HEK293T (cell line): ENCODE results near the gene LYSMD2.
"Not testable (repeated sequence)": the region's sequence is repeated elsewhere in the genome, so short reads cannot be mapped to it uniquely, and the experiment has no call there.

ENCODE experiments used
- CTCF ChIA-PET: fragments of 350-600 bp; formaldehyde crosslinking; extraction: SDS; loops from one replicate; lab custom pipeline; 2021; ENCODE audit warnings: antibody characterized with exemption, inconsistent platforms; lab: Yijun Ruan, JAX
- POLR2A ChIA-PET: fragments of 350-600 bp; formaldehyde crosslinking; extraction: SDS; loops from one replicate; lab custom pipeline; 2020; ENCODE audit warnings: antibody characterized with exemption, inconsistent platforms; lab: Yijun Ruan, JAX
- DNase-seq: peaks from one replicate; pipeline ENCODE4 v3.0.0; 2012; ENCODE audit warnings: mixed read lengths; ENCODE audit errors: extremely low spot score
- ARNT ChIP-seq: fragments of 450-650 bp; IDR thresholded peaks from 2 replicates; pipeline ENCODE4 v1.6.1; 2017; ENCODE audit warnings: mild to moderate bottlenecking
- BHLHE40 ChIP-seq: fragments of 450-650 bp; IDR thresholded peaks from 2 replicates; pipeline ENCODE4 v1.6.1; 2016; ENCODE audit warnings: mild to moderate bottlenecking, moderate library complexity, borderline replicate concordance
- CTBP1 ChIP-seq: fragments of 450-650 bp; IDR thresholded peaks from 2 replicates; pipeline ENCODE4 v1.6.1; 2016; ENCODE audit warnings: borderline replicate concordance
- ELF4 ChIP-seq: fragments of 450-650 bp; IDR thresholded peaks from 2 replicates; pipeline ENCODE4 v1.6.1; 2017; ENCODE audit warnings: antibody characterized with exemption
- FOXA1 ChIP-seq: fragments of 450-650 bp; IDR thresholded peaks from 2 replicates; pipeline ENCODE4 v1.6.1; 2016; ENCODE audit warnings: mild to moderate bottlenecking
- FOXK2 ChIP-seq: fragments of 450-650 bp; IDR thresholded peaks from 2 replicates; pipeline ENCODE4 v1.6.1; 2016; ENCODE audit warnings: mild to moderate bottlenecking
- FOXM1 ChIP-seq: fragments of 450-650 bp; IDR thresholded peaks from 2 replicates; pipeline ENCODE4 v1.6.1; 2017; ENCODE audit warnings: mild to moderate bottlenecking, borderline replicate concordance
- HDGF ChIP-seq: fragments of 450-650 bp; IDR thresholded peaks from 2 replicates; pipeline ENCODE4 v1.6.1; 2017; ENCODE audit warnings: antibody characterized with exemption, borderline replicate concordance
- L3MBTL2 ChIP-seq: fragments of 450-650 bp; conservative IDR thresholded peaks from 2 replicates; pipeline ENCODE4 v1.6.1; 2016; ENCODE audit warnings: mild to moderate bottlenecking
- LEF1 ChIP-seq: fragments of 450-650 bp; IDR thresholded peaks from 2 replicates; pipeline ENCODE4 v1.6.1; 2017; ENCODE audit warnings: mild to moderate bottlenecking, borderline replicate concordance
- NFRKB ChIP-seq: fragments of 450-650 bp; IDR thresholded peaks from 2 replicates; pipeline ENCODE4 v1.6.1; 2016; ENCODE audit warnings: mild to moderate bottlenecking, moderate library complexity
- PKNOX1 ChIP-seq: fragments of 450-650 bp; IDR thresholded peaks from 2 replicates; pipeline ENCODE4 v1.6.1; 2016
- SP1 ChIP-seq: fragments of 450-650 bp; IDR thresholded peaks from 2 replicates; pipeline ENCODE4 v1.6.1; 2017
- SUZ12 ChIP-seq: fragments of 450-650 bp; IDR thresholded peaks from 2 replicates; pipeline ENCODE4 v1.6.1; 2016; ENCODE audit warnings: mild to moderate bottlenecking
- TARDBP ChIP-seq: fragments of 450-650 bp; IDR thresholded peaks from 2 replicates; pipeline ENCODE4 v1.6.1; 2016
- ZNF384 ChIP-seq: fragments of 450-650 bp; IDR thresholded peaks from 2 replicates; pipeline ENCODE4 v1.6.1; 2016

The LYSMD2 gene

GRCh38 chr15:51737522-51738305 is at the start of gene LYSMD2:
Gene LYSMD2 (minus strand): TSS chr15:51737655. CDS start chr15:51737622, 33 bp downstream.
- DNase-seq = no peak
- TF ChIP-seq FOXM1 = no peak
- no peak for TF ChIP-seq SP1
- TF ChIP-seq NFRKB = no peak
- no peak for TF ChIP-seq HDGF
- no peak for TF ChIP-seq ELF4
- no peak for TF ChIP-seq PKNOX1
- no peak for TF ChIP-seq FOXK2
- TF ChIP-seq ZNF384 = no peak
- TF ChIP-seq L3MBTL2 = no peak
- no peak for TF ChIP-seq SUZ12
- no peak for TF ChIP-seq ARNT
- no peak for TF ChIP-seq FOXA1
- TF ChIP-seq TARDBP = no peak
- no peak for TF ChIP-seq LEF1
- no peak for TF ChIP-seq CTBP1
- no peak for TF ChIP-seq BHLHE40
- ChIA-PET CTCF (interaction anchor here (0.9 to 1.2 kb wide), 2 partner anchors 39 to 87 kb away, joined by 4 read pairs; no protein-coding TSS in a partner anchor), POLR2A (interaction anchor here (1.0 to 1.4 kb wide), 4 partner anchors 15 to 116 kb away, joined by 3 to 5 read pairs (median 4); no protein-coding TSS in a partner anchor)

- POLR2A ChIA-PET, DNase-seq, CTCF ChIA-PET: not testable (repeated sequence)
These were observed 49.7 kb upstream of the LYSMD2 start for GRCh38 chr15:51787130-51787529.

GRCh38 chr15:51783967-51784366 is 46.5 kb upstream of the LYSMD2 start:
- ChIA-PET CTCF (no interaction called here), POLR2A (no interaction called here)
- TF ChIP-seq NFRKB (no peak), L3MBTL2 (no peak), CTBP1 (no peak), LEF1 (no peak), TARDBP (no peak), SUZ12 (no peak), FOXA1 (no peak), SP1 (no peak), FOXM1 (no peak), BHLHE40 (no peak), HDGF (no peak), FOXK2 (no peak), ARNT (no peak)
- no peak for DNase-seq

- POLR2A ChIA-PET = no interaction called here
- no peak for DNase-seq
- CTCF ChIA-PET = interaction anchor here (0.6 kb wide), 1 partner anchor 130 kb away, joined by 3 read pairs; no protein-coding TSS in a partner anchor
- TF ChIP-seq PKNOX1 (no peak), HDGF (no peak), ELF4 (no peak), FOXM1 (no peak), FOXA1 (no peak), BHLHE40 (no peak), TARDBP (no peak), SP1 (no peak), CTBP1 (no peak)
These were observed 45.0 kb upstream of the LYSMD2 start for GRCh38 chr15:51782357-51782896.

- ChIA-PET CTCF (no interaction called here), POLR2A (no interaction called here)
- no peak for DNase-seq
- TF ChIP-seq FOXM1 = no peak
- TF ChIP-seq HDGF = no peak
- TF ChIP-seq TARDBP = no peak
- no peak for TF ChIP-seq BHLHE40
- TF ChIP-seq ARNT = no peak
- no peak for TF ChIP-seq L3MBTL2
- TF ChIP-seq PKNOX1 = no peak
- TF ChIP-seq NFRKB = no peak
- no peak for TF ChIP-seq FOXK2
- TF ChIP-seq CTBP1 = no peak
- TF ChIP-seq SP1 = no peak
- no peak for TF ChIP-seq ZNF384
- no peak for TF ChIP-seq FOXA1
- no peak for TF ChIP-seq LEF1
- no peak for TF ChIP-seq SUZ12
- TF ChIP-seq ELF4 = no peak
These were observed 44.1 kb upstream of the LYSMD2 start for GRCh38 chr15:51781506-51781905.

GRCh38 chr15:51780636-51781035 is 43.2 kb upstream of the LYSMD2 start:
- ChIA-PET CTCF (no interaction called here), POLR2A (no interaction called here)
- TF ChIP-seq NFRKB (no peak), FOXM1 (no peak), SUZ12 (no peak), LEF1 (no peak), TARDBP (no peak), L3MBTL2 (no peak), ELF4 (no peak), PKNOX1 (no peak), FOXA1 (no peak), SP1 (no peak), BHLHE40 (no peak), HDGF (no peak), CTBP1 (no peak), ARNT (no peak)
- no peak for DNase-seq
